GM18502 (cell line): Measurements from ENCODE around the gene CFB.
"Not testable (repeated sequence)": the region's sequence is repeated elsewhere in the genome, so short reads cannot be mapped to it uniquely, and the experiment has no call there.

ENCODE experiments used
- ATAC-seq: cut with Tn5 transposase; IDR thresholded peaks from one replicate; pipeline ENCODE4 v1.9.1; 2021; ENCODE audit warnings: mild to moderate bottlenecking; ENCODE audit not compliant: unreplicated experiment, poor library complexity

CFB gene

GRCh38 chr6:31945507-31946369 is at the start of gene CFB:
TSS of gene CFB (plus strand) at chr6:31946095. CDS start at chr6:31946222, 127 bp downstream.
- no peak for ATAC-seq

GRCh38 chr6:31896493-31896855 is 49.4 kb upstream of the CFB start:
- ATAC-seq = no peak

- ATAC-seq = no peak
Measured at GRCh38 chr6:31896856-31897611, 48.9 kb upstream of the CFB start.

- no peak for ATAC-seq
Measured at GRCh38 chr6:31897612-31898382, 48.1 kb upstream of the CFB start, which contains the start of gene EHMT2. TSS of gene EHMT2 (minus strand) at chr6:31897698. CDS start at chr6:31897677, 21 bp downstream.

- no peak for ATAC-seq
Measured at GRCh38 chr6:31898383-31899011, 47.4 kb upstream of the CFB start.

- no peak for ATAC-seq
Measured at GRCh38 chr6:31899215-31899614, 46.7 kb upstream of the CFB start.

GRCh38 chr6:31899882-31900722 is 45.8 kb upstream of the CFB start:
- ATAC-seq = no peak

GRCh38 chr6:31900917-31901414 is 44.9 kb upstream of the CFB start:
- no peak for ATAC-seq

- no peak for ATAC-seq
Measured at GRCh38 chr6:31901415-31901952, 44.4 kb upstream of the CFB start.

- ATAC-seq = peak; percentile 54
Measured at GRCh38 chr6:31901953-31902643, 43.8 kb upstream of the CFB start, which contains the start of gene ZBTB12. TSS of gene ZBTB12 (minus strand) at chr6:31902086. CDS start at chr6:31901305, 781 bp downstream.

GRCh38 chr6:31903957-31904356 is 41.9 kb upstream of the CFB start:
- ATAC-seq = no peak

- no peak for ATAC-seq
Measured at GRCh38 chr6:31905041-31905440, 40.9 kb upstream of the CFB start.

GRCh38 chr6:31906122-31906521 is 39.8 kb upstream of the CFB start:
- no peak for ATAC-seq

- ATAC-seq = not testable (repeated sequence)
Measured at GRCh38 chr6:31906727-31907126, 39.2 kb upstream of the CFB start.

GRCh38 chr6:31907158-31907813 is 38.6 kb upstream of the CFB start:
- ATAC-seq = no peak

- not testable (repeated sequence) for ATAC-seq
Measured at GRCh38 chr6:31908255-31908654, 37.6 kb upstream of the CFB start.

GRCh38 chr6:31908791-31909190 is 37.1 kb upstream of the CFB start:
- ATAC-seq = peak; percentile 73

- ATAC-seq = not testable (repeated sequence)
Measured at GRCh38 chr6:31909298-31909697, 36.6 kb upstream of the CFB start.
